ENCODE results near the gene ZFPL1. TPM values are rescaled to one million over a fixed set of nuclear protein-coding genes. Genes with fewer than 3 reads are reported as not detected.

ZFPL1 gene
- total RNA-seq, 1 donor from 2014 or later, result 61.1 TPM

DNA sequence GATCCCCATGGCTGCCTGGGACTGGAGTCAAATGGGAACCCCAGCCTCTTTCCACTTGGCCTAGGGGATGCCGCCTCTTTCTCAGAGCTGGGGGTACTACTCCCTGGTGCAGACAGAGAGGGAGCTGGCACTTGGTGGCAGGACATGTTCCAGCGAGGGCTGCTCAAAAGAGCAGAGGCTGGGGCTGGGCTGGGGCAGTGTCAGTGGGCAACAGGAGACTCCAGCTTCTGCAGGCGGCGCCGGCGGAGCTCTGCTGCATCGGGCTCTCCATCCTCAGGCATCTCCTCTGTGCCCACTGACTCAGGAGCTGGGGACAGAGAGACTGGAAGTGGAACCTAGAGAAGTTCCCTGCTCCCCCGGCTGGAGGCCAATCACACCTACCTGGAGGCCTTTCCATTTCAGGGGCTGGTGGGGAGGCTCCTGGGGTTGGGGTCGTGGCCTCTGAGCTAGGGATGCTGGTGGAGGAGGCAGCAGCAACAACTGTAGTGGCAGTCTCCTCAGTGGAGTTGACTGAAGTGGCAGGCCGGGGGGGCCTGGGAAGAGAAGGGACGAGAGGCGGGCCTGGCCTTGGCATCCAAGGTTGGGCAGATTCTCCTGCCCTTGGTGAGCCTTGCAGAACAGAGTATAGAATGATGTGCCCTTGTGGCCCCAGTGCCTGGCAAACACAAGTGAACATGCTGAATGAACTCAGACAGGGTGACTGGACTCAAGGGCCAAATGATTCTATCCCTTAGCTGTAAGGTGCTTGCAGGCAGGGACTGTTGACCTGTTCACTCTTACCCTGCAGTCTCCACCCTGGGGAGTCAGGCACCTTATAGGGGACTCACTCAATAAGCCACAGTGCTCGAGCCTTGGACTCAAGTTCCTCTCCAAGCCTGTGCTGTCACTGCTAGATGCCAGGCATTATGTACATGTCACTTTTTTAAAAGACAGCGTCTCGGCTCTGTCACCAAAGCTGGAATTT, 44.4 kb downstream of the ZFPL1 start:
- no peak for DNase-seq (ENCODE audit: low read depth)
- no peak overlapping the region for H3K4me3 ChIP-seq (ENCODE audit: low read depth, low read length)
- TF ChIP-seq, protein P1, sequence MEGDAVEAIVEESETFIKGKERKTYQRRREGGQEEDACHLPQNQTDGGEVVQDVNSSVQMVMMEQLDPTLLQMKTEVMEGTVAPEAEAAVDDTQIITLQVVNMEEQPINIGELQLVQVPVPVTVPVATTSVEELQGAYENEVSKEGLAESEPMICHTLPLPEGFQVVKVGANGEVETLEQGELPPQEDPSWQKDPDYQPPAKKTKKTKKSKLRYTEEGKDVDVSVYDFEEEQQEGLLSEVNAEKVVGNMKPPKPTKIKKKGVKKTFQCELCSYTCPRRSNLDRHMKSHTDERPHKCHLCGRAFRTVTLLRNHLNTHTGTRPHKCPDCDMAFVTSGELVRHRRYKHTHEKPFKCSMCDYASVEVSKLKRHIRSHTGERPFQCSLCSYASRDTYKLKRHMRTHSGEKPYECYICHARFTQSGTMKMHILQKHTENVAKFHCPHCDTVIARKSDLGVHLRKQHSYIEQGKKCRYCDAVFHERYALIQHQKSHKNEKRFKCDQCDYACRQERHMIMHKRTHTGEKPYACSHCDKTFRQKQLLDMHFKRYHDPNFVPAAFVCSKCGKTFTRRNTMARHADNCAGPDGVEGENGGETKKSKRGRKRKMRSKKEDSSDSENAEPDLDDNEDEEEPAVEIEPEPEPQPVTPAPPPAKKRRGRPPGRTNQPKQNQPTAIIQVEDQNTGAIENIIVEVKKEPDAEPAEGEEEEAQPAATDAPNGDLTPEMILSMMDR (conservative IDR thresholded peaks at IDR 0.05; ENCODE audit: low read depth, low read length), result no peak

DNA sequence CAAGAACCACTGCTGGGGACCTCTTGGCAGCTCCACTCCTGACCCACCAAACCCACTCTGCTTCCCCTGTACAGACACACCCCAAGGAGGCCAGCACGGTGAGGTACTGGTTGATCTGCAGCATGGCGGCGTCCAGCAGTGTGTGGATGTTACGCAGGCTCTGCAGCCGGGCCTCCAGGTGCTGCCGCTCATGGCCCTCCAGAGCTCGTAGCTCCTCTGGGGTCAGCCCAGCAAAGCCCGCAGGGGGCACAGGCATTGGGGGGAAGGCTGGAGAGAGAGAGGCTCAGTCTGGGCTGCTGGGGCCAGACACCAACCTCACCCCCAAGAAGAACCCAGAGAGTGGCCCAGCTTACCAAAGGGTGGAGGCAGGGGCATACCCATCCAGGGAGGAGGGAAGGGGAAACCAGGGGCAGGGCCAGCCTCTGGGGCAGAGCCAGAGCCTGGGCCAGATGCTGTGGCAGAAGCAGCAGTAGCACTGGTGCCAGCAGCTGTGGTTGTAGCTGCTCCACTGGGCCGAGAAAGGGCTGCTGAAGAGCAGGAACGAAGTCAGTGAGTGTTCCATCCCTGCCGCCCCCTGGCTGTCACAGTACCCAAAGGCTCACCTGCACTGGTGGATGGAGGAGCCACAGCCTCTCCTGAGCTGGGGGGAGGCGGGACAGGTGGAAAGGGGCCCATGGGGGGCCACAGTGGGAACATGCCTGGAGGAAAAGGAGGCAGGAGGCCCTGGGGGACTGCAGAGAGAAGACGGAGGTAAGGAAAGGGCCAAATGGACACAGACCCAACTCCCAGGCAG, 45.8 kb downstream of the ZFPL1 start:
- no peak overlapping the region for H3K4me3 ChIP-seq (ENCODE audit: low read depth, low read length)
- TF ChIP-seq, protein P1 (conservative IDR thresholded peaks at IDR 0.05; ENCODE audit: low read depth, low read length), result no peak
- no peak for DNase-seq (ENCODE audit: low read depth)

DNA sequence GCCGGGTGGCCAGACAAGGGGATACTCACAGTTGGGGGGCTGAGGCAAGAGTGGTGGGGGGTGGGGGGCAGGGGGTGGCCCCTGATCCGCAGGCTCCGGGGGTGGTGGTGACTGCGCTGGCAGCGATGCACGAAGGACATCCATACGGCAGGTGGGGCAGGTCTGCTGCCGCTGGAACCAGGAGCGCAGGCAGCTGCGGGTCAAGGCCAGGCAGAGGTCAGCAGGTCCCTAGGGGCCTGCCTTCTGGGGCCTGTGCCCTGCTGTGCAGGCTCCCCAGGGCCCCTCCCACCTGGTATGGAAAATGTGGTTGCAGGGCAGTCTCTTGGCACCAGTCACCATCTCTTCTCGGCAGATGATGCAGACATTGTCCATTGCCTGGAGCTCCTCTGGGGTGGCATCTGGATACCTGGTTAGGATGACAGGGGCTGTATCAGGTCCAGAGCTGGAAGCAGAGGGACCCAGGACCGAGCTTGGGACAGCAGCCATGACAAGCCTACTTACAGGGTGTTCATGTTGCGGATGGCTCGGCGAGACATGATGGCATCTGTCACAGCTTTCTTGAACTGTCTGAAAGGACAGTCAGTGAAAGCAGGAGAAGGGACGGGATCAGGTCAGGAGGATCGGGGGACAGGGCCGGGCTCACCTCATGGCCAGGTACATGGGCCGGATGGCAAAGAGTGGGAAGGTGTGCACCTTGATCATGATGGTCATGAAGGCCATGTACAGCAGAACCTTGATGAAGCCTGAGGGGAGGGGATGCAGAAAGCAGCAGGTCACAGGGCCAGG, 46.8 kb downstream of the ZFPL1 start:
- TF ChIP-seq, protein P1 (conservative IDR thresholded peaks at IDR 0.05; ENCODE audit: low read depth, low read length), result no peak
- no peak for DNase-seq (ENCODE audit: low read depth)

DNA sequence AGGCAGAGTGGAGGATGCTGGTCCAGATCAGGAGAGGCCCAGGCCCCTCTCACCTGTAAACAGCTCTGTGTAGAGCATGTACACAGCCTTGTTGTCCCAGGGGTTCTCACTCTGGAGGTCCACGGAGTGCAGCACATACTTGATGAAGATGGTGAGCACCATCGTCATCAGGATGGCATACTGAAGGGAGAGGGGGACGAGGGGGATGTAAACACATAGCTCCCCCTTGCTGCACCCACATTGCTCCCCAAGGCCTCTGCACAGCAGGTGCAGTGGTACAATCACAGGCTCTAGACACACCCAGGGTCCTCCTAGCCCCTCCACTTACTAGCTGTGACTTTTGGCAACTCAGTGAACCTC, 47.4 kb downstream of the ZFPL1 start:
- TF ChIP-seq, protein P1 (conservative IDR thresholded peaks at IDR 0.05; ENCODE audit: low read depth, low read length), result no peak
- no peak overlapping the region for H3K4me3 ChIP-seq (ENCODE audit: low read depth, low read length)
- no peak for DNase-seq (ENCODE audit: low read depth)

More for the DNA sequence above, 46.8 kb downstream of the ZFPL1 start:
- H3K4me3 ChIP-seq (ENCODE audit: low read depth, low read length), result no peak overlapping the region

DNA sequence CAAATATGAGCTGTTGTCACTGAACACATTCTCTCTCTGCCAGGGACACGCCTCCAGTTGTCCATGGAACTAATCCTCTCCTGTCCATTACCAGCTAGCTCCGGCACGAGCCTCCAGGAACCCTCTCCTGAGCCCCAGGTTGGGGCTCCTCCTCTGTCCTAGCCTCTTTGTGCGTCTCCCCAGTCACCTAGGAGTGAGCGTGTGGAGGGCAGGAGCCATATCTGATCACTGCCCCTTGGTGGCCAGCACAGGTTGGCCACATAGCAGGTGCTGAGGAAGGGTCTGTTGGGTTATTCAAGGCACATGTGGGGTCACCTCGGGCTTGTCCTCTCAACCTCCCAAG, 47.8 kb downstream of the ZFPL1 start:
- H3K4me3 ChIP-seq (ENCODE audit: low read depth, low read length), result no peak overlapping the region
- DNase-seq (ENCODE audit: low read depth), result no peak
- TF ChIP-seq, protein P1 (conservative IDR thresholded peaks at IDR 0.05; ENCODE audit: low read depth, low read length), result no peak

DNA sequence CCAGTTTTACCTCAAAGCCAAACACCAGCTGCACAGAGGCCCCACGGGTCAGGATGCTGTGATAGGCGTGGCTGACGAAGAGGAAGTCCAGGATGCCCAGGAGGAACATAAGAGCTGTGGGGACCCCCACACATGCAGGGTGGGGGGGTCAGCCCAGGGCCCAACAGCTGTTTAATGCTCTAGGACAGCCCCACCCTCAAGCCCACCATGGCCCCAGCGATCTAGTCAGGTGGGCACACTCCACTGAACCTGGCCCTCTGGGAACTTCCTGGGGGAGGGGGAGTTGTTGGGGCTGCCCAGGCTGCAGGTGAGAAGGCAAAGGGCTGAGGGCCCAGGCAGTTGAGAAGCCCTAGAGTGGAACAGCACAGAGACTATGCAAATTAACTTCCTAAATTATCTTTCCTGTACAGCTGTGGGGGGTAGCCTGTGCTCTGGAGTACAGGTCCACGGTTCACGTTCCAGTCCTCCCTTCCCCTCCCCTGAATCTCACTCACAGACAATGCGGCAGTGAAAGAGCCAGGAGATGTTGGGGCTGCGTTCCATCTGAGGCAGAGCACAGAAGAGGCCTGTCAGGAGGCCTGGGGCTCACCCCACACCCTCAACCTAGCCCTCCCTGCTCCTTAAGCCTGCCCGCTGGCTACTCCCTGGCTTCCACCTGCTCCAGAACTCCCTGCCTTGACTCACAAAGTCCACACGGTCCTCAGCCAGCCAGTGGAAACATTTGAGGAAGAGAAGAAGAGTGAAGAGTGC, 48.4 kb downstream of the ZFPL1 start:
- no peak overlapping the region for H3K4me3 ChIP-seq (ENCODE audit: low read depth, low read length)
- no peak for DNase-seq (ENCODE audit: low read depth)
- TF ChIP-seq, protein P1 (conservative IDR thresholded peaks at IDR 0.05; ENCODE audit: low read depth, low read length), result no peak
